GM10266 (cell line): Measurements from ENCODE around the gene TMEM40.

ENCODE experiments used
- DNase-seq: peaks from one replicate; pipeline ENCODE4 v3.0.0; 2012; ENCODE audit errors: extremely low spot score
- TF ChIP-seq, protein P1 (sequence below): IDR thresholded peaks from 2 replicates; pipeline ENCODE4 v1.5.1; 2012; ENCODE audit warnings: mild to moderate bottlenecking, low read depth; ENCODE audit not compliant: control insufficient read depth, insufficient read depth; ENCODE audit errors: missing control alignments

The TMEM40 gene

DNA sequence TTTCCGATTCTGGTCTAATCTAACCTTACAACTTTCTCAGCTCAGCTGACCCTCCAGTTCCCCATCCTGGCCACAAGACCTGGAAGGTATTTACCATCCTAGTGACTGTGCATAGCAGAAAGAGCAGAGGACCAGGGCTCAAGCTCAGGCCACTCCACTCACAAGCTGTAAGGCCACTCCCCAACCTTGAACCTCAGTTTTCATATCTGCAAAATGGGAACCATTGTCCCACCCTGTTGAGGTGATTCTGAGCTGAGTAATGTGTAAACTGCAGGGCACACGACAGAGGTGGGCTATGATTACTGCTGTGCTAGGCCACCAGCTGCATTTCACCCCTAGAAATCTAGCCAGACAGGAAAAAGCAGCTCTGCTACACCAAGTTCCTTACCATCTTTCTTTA lies 21.7 kb downstream of the TMEM40 start:
- TF ChIP-seq, protein P1, sequence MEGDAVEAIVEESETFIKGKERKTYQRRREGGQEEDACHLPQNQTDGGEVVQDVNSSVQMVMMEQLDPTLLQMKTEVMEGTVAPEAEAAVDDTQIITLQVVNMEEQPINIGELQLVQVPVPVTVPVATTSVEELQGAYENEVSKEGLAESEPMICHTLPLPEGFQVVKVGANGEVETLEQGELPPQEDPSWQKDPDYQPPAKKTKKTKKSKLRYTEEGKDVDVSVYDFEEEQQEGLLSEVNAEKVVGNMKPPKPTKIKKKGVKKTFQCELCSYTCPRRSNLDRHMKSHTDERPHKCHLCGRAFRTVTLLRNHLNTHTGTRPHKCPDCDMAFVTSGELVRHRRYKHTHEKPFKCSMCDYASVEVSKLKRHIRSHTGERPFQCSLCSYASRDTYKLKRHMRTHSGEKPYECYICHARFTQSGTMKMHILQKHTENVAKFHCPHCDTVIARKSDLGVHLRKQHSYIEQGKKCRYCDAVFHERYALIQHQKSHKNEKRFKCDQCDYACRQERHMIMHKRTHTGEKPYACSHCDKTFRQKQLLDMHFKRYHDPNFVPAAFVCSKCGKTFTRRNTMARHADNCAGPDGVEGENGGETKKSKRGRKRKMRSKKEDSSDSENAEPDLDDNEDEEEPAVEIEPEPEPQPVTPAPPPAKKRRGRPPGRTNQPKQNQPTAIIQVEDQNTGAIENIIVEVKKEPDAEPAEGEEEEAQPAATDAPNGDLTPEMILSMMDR: no peak
- DNase-seq: no peak

DNA sequence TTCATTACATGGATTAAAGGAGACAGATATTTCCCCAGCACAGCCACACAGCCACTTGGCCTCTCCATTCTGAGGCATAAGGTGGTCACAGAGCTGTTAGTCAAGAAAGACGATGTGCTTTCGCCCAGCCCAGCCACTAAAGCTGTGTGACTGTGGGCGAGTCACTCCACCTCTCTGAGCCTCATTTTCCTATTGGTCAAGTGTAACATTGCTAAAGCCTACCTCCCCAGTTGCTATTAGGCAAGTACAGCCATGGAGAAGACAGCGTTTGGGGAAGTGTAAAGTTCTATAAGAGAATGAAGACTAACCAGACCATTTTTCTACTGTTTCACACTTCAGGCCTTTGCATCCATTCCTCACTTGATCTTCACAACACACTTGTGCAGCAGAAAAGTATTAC lies 24.1 kb downstream of the TMEM40 start:
- TF ChIP-seq, protein P1: no peak
- no peak for DNase-seq

DNA sequence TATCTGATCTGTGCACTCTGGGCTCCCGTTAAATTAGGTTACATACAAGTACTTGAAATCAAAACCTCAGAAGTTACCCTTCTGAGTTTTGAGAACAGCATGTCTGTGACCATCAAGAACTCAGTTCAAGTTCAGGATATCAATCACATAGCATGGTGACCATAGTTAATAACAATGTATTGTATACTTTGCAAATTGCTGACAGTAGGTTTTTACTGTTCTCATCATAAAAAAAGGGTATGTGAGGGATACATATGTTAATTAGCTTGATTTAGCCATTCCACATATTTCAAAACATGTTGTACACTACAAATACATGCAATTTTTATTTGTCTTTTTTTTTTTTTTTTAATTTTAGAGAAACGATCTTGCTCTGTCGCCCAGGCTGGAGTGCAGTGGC lies 25.5 kb downstream of the TMEM40 start:
- TF ChIP-seq, protein P1: no peak
- DNase-seq: no peak

DNA sequence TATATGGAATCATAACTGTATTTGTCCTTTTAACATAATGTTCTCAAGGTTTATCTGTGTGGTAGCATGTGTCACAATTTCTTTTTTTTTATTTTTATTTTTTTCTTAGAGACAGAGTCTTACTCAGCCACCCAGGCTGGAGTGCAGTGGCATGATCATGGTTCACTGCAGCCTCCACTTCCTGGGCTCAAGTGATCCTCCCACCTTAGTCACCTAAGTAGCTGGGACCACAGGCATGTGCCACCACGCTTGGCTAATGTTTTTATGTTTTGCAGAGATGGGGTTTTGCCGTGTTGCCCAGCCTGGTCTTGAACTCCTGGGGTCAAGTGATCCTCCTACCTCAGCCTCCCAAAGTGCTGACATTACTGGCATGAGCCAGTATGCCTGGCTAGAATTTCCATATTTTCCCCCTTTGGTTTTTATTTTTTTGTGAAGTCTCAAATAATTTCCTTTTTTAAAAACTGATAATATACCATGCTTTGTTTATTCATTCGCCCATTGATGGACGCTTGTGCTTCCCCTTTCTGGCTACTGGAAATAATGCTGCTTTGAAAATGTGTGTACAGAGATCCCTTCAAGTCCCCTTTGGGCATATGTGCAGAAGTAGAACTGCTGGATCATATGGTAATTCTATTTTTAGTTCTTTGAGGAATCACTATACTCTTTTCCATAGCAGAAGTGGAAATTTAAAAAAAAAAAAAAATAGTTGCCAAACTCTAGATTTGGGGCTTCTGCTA lies 28.4 kb downstream of the TMEM40 start:
- DNase-seq: no peak
- TF ChIP-seq, protein P1: no peak

- no peak for DNase-seq
- TF ChIP-seq, protein P1: no peak
Measured at GRCh38 chr3:12729051-12729651, 29.9 kb downstream of the TMEM40 start.

DNA sequence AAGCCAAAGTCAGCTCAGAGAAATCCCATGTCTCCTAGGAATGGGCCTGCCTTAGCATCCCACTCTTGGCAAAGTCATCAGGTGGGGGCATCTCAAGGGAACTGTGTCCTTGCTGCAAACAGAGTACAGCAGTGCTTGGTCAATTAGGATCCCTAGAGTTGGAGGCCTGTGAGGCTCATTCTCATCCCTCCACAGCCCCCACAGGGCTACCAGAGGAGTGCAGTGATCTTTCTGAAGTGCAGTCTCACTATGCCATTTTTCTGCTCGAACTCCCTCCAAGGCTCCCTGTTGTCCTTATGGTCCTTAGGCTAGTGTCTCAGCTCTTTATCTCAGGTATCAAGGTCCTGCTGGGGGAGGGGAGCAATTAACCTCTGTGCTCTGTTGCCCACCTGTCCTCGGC lies 31.1 kb downstream of the TMEM40 start:
- TF ChIP-seq, protein P1: no peak
- no peak for DNase-seq

DNA sequence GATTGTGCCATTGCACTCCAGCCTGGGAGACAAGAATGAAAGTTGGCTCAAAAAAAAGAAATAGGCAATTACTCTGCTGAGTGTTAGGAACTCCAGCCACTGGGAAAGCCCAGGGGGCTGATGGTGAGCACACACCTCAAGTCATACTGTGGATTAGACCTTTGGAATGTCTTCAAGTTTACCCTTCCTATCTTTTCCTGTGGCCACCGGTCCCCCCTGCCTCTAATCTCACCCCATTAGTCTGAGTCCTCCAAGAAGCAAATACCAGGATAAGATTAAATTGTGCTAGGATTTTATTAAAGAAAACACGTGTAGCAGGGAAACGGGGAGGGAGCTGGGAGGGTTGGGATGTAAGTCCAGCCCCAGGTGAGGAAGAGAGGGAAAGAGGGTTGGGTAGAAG lies 31.6 kb downstream of the TMEM40 start:
- no peak for DNase-seq
- TF ChIP-seq, protein P1: no peak
